Cortex of kidney (tissue), 1 donor: ENCODE measurements around the gene EIF4G3.
"Not testable (repeated sequence)": the region's sequence is repeated elsewhere in the genome, so short reads cannot be mapped to it uniquely, and the experiment has no call there.

Experiments used
- DNase-seq: peaks from one replicate; lab custom pipeline; 2025; lab: John Stamatoyannopoulos, UW

EIF4G3 gene

DNA sequence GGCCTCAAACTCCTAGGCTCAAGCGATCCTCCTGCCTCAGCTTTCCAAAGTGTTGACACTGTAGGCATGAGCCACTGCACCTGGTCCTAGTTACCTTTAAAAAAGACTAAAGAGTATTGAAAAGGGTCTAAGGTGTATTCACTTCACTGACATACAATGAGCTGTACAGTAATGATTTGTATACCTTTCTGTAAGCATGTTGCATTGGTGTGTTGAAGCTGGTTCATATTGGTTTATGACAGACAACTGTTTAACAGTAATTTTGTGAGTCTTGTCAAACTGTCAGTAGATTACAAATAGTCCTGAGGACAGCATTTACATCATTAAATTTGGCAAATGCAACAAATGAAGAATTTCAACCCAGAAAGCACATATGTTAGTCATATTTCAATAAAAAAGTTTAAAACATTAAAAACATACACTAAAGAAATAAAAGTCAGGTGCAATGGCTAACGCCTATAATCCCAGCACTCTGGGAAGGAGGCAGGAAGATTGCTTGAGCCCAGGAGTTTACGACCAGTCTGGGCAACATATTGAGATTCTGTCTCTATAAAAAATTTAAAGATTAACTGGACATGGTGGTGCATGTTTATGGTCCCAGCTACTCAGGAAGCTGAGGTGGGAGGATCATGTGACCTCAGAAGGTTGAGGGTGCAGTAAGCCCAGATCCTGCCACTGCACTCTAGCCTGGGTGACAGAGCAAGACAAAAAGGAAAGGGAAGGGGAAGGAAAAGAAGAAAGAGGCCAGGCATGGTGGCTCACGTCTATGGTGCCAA lies 301.3 kb downstream of the EIF4G3 start:
- DNase-seq = no peak

DNA sequence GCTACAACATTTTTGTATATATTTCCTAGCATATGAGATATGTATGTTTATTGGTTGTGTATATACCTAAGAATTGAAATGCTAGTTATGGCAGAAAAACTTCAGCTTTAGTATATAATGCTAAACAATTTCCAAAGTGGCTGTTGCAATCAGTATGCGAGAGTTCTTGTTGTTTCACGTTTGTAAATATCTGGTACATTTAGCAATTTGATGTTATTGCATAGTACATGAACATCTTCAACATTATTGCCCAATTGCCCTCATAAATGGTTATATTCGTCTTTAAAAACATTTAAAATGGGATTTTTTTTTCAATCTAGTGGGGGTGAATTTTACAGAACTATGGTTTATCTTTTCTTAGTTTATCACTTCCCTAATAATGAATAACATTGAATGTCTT lies 303.4 kb downstream of the EIF4G3 start:
- DNase-seq = no peak

DNA sequence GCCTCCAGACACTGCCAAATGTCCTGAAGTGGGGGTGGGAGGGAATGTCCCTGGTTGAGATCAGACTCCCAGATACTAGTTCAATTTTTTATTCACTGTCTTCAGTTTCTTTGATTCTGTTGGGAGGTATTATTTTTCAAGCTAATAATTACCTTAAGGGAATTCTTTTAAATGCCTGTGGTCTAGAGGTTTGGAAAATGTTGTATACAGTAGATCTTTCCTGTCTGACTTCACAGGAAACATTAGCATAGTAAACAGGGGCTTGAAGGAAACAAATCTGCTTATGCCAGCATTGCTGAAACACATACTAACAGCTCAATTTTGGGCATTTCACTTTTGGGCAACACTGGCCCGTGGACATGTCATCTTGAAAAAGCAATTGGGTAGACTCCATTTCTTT lies 305.3 kb downstream of the EIF4G3 start:
- DNase-seq = no peak

DNA sequence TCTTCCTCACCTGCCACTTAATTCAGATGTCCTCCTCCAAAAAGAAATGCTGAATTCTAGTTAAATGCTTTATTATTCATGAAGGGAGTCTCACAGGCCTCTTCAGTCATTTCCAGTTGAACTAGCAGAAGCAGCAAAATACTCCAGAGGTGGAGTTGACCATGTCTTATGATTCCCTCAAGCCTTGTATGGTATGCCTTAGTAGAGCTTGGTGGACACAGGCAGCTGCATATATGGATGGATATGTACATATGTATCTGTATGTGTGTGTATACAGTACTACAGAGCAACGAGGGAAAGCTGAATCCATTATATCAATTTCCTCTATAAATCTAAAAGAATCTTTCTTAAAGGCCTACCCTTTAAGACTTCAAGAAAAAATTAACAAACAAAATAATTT lies 306.0 kb downstream of the EIF4G3 start:
- DNase-seq = no peak

DNA sequence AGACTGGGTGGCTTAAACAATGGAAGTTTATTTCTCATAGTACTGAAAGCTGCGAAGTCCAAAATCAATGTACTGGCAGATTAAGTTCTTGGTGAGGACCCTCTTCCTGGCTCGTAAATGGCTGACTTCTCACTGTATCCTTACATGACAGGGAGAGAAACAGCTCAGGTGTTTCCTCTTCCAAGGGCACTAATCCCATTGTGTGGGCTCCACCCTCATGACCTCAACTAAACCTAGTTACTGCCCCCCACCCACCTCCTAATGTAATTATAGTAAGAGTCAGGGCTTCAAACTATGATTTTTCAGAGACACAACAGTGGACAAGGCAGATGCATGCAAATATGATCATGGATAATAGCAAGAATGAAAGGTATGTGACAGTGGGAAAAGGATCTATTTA lies 308.4 kb downstream of the EIF4G3 start:
- no peak for DNase-seq

DNA sequence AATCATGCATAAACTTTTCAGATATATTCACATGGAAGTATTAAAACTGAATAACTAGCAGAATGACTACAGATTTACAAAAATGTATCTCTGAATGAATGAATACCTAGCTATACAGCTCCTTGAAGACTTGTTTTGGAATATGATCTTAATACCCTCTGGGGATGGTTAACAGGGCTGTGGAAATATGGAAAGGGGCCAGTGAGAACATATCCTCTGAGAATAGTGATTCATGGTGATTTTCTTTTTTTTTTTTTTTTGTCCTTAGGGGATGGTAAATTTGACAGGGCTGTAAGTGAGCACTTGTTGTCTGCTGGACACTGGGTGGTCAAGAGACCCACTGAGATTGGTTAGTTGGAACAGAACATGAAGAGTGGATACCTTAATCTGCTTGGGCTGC lies 308.9 kb downstream of the EIF4G3 start:
- no peak for DNase-seq

DNA sequence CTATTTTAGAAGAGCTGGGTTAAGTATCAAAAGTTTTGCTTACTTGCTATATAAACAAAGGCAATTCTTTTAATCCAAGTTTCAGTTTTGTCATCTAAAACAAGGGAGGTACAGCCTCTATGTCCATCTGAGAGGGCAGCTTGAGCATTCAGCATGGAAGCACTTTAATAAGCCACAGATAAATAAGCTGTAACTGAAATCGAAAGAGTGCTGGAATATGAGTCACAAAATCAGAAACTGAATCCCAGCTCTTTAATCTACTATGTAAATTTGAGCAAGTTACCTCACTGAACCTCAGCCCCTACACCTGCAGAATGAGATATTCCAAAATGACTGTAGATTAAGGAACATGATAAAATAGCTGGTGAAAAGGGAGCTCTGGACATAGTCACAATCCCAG lies 309.6 kb downstream of the EIF4G3 start:
- no peak for DNase-seq

DNA sequence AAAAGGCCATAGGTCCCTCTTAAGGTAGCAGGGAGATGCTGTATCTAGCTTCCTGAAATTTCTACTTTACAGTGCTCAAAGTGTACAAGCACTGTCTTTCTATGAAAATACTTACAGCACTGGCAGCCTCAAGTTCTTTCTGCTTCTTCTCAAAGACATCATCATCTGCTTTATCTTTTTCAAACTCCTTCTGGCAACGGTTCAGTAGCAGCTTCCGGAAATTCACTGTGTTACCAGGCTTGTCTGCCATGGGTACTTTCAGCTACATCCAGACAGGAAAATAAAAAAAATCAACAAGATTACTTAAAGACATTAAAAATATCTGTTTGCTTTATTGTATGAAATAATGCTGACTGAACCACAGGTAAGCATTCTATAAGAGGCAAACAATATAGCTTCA lies 311.7 kb downstream of the EIF4G3 start:
- DNase-seq = no peak

DNA sequence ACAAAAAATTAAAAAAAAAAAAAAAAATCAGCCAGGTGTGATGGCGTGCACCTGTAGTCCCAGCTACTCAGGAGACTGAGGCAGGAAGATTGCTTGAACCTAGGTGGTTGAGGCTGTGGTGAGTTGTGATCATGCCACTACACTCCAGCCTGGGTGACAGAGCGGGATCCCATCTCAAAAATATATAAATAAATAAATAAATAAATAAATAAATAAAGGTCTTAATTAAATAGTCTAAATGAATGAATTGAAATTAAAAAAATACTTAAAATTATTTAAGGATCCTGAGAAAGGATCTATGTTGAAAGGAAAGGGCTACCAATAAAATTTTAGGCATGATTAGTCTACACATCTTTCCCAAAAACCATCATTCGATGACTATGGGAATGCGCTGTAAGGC lies 322.2 kb downstream of the EIF4G3 start:
- DNase-seq = no peak

DNA sequence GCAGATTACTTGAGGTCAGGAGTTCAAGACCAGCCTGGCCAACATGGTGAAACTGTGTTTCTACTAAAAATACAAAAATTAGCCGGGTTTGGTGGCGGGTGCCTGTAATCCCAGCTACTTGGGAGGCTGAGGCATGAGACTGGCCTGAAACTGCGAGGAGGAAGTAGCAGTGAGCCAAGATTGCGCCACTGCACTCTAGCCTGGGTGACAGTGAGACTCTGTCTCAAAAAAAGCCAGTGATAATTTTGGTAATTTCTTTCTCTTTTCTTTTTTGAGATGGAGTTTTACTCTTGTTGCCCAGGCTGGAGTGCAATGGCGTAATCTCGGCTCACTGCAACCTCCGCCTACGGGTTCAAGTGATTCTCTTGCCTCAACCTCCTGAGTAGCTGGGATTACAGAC lies 324.9 kb downstream of the EIF4G3 start:
- not testable (repeated sequence) for DNase-seq

DNA sequence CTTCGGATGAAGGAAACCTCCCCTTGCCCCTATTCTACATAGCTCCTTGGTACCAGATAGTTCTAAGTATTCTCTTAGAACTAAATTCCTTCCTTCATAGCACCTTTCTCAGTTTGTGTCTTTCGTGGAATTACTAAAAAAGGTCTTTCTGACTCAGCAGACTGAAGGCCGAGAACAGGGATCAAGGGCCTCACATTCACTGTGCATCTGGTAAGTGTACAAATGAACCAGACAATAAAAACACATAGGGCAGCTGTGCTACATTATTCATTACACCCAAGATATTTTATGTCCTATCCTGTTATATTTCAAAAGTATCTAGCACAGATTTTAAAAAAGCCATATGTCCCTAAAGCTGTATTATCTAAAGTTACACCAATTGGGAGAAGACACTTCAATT lies 326.7 kb downstream of the EIF4G3 start:
- DNase-seq = no peak

DNA sequence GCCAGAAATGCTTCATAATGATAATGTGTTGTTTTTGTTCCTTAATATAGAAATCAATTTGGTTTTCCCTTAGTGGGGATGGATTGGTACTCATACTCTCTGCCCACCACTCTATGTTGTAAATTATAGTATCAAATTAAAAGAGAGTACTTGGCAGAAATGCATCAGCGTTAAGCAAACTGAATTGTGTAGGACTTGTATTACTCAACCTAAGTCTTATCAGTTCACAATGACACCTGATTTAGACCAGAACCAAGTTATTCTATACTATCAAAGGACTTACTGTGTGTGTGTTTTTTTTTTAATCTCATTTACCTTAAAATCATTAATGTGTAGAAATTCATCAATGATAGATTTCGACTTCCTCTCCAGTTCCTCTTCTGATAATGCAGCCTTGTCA lies 327.6 kb downstream of the EIF4G3 start:
- no peak for DNase-seq

DNA sequence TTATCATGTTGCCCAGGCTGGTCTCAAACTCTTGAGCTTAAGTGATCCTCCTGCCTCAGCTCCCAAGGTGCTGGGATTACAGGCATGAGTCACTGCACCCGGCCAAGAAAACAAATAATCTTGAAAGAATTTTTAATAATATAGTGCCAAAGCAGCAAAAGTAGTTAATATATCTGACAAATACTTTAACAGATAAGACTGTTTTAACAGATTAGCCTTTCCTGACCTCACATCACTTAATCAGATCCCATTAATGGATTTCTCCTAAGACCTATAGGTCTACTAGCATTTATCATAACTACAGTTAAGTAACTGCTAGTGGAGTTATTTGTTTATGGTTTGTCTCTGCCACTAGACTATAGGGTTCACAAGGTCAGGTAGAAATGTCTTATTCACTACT lies 328.5 kb downstream of the EIF4G3 start:
- DNase-seq = no peak

DNA sequence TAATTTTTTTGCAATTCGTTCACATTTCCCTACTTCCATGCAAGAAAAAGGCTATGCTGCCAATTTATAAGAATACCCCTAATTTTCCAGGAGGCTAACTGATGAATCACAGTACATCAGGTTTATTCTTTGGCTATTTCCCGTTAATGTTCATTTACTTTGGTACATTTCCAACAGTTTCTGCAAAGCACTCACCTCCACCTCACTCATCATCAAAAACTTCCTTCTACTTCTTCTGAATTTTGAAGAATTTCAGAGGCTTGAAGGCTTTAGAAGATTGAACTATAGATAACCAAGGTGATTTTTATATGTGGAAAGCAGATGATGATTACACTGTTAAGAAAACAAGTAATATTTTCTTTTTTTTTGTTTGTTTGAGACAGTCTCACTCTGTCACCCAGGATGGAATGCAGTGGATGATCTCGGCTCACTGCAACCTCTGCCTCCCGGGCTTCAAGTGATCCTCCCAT lies 329.1 kb downstream of the EIF4G3 start:
- DNase-seq = no peak

DNA sequence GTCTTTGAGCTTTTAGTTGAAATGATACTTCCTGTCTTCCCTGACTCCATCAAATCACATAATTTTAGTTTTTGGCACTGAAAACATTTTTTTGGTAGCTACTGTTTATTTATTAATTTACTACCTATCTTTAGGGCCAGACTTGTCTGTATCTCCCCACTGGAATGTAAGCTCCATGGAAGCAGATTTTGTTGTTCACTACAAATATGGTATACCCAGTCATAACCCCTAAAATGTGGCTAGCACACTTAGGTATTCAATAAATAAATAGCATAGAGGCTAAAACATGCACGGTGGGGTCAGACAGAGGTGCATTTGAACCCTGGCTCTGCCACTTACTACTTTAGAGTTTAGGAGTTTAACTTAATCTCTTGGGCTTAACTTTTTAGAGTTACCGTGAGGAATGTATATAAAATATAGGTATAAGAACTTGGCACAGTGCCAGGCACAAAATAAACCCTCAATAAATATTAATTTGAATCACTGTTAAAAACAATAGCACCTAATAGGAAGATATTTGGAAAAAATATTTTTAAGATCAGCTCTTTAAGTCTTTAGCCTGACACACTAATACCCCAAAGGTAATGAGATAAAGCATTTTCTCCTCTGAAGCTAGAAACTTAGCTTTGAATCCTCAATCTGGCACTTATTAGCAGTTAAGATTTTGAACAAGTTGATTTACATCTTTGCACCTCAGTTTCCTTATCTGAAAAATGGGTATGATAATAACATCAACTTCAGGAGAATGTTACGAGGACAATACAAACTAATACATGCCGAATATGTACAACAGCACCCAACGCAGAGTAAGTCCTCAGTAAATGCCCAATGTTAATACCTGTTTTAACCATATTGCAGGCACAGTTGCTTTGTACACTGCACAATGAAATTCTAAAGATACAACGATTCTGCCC lies 330.0 kb downstream of the EIF4G3 start:
- DNase-seq = no peak

DNA sequence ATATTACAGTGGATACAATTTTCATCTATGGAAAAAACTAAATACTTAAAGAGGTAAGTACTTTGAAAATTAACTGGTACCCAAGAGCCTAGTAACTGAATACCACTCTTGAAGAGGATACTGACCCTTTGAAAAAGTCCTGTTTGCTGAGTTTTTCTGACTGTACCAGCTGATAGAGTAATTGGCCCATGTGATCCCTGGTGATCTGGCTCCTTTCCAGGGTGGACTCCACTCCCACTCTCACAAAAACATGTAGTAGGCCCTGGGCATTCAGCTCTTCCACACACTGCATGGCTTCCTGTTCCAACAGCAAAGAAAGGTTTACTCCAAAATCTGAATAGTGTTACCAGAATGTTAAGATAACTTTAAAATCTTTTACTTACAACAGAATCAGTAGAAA lies 336.0 kb downstream of the EIF4G3 start:
- no peak for DNase-seq

DNA sequence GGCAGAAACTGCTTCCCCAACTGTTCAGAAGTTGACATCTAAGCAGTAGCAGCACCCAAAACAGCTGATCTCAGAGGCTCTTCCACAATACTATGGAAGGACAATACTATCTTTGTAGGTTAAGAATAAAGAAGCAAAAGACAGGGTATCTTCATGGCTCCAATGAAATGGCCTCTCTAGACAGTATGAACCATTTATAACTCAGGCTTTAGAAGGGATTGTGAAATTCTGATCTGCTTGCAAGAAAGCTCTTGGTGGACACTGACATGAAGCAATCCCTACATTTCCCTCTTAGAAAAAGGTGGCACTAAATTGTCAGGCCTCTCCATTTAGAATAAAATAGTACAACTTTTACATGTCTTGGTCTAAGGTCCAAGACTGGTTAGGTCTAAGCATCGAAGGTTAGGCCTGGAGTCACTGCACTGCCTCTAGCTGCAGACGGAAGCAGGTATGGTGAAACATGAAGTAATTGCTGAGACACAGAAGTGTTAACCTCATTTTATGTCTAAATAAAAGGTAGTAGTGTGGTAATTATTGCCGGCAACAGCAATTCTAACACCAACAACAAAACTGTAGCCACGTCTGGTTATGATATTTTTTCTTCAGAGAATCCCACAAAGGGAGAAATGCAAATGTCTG lies 339.0 kb downstream of the EIF4G3 start:
- no peak for DNase-seq

DNA sequence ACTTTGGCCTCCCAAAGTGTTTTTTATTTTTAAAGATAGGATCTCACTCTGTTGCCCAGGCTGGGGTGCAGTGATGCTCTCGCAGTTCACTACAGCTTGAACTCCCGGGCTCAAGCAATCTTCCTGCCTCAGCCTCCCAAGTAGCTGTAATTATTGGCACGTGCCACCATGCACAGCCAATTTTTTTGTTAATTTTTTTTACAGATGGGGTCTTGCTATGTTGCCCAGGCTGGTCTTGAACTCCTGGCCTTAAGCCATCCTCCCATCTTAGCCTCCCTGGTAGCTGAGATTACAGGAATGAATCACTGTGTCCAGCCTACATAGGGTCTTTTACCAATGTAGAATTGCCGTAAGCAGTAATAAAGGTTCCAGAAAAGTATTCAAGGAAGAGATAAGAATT lies 340.5 kb downstream of the EIF4G3 start:
- DNase-seq = no peak

DNA sequence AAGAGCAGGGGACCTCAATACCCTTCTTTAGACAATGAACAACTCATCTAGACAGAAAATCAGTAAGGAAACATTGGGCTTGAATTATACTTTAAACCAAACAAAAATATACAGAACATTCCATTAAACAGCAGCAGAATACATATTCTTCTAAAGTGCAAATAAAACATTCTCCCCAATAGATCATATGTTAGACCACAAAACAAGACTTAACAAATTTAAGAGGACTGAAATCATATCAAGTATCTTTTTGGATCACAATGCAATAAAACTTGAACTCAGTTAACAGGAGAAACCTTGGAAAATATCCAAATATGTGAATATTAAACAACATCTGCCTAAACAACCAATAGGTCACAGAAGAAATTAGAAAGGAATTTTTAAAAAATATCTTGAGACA lies 341.9 kb downstream of the EIF4G3 start:
- DNase-seq = no peak

DNA sequence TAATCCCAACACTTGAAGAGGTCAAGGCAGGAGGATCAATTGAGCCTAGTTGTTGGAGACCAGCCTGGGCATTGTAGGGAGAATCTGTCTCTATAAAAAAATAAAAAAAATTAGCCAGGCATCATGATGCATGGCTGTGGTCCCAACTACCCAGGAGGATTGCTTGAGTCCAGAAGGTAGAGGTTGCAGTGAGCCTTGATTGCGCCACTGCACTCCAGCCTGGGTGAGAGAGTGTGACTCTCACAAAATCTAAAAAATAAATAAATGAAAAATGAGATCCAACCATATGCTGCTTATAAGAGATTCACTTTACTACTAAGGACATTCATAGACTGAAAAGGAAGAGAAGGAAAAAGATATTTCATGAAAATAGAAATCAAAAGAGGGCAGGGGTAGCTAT lies 342.5 kb downstream of the EIF4G3 start:
- DNase-seq = no peak

DNA sequence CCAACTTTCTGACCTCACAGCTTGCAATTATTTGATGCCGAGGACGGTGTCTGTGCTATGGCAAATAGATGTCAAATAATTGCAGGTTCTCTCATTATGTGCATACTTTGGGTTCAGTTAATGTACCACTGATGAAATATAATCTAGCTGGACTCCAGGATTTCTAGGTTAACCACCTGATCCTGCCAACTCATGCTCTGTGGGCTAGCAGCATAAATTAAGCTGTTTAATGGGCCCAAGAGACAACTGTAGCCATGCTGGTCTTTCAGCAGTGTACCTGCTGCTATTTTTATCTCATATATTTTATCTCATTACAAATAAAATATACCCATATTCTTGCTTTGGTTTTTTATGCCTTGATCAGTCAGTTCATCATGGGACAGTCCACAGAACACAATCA lies 346.3 kb downstream of the EIF4G3 start:
- no peak for DNase-seq

DNA sequence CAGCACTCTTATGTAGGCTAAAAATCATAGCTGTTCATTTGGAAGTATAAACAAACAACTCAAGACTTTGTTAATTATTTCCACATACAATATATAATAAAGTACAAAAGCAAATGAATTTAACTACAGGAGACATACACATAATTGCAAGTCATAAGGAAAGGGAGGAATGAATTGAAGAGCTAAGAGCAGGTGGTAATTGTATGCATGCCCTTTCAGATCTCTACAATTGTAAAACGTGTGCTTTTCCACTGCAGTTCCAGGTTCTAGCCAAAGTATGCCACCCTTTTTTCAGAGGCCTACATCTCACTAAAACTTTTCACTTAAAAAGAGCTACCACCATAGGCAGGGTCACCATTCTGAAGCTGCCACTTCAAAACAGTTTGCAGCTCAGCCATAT lies 346.8 kb downstream of the EIF4G3 start:
- DNase-seq = no peak

DNA sequence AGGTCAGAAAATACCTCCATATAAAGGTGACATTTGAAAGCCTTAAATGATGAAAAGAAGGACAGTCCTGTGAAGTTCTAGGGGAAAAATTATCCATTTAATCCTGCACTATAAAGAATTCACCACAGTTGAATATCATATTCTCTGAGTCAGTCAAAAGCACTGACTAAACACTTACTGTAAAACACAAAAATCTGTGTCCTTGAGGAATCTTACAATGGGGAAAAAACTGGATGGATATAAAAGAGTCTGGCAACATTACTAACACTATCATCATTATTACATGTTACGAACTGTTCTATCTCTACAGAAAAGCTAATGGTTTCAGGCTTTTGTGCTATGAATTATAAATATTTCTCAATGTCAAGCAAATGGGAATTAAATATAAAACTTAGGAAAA lies 347.2 kb downstream of the EIF4G3 start:
- DNase-seq = no peak
